Measurements from ENCODE around the gene GFPT2. TPM values are rescaled to one million over a fixed set of nuclear protein-coding genes. Genes with fewer than 3 reads are reported as not detected.

GFPT2 gene
- total RNA-seq, 2 experiments from 2014 or later = 0.15 to 0.37 TPM

GRCh38 chr5:180330810-180331646 is 22.1 kb downstream of the GFPT2 start:
- no peak for DNase-seq
- ATAC-seq = no peak
- peaks cover 3% of the 10 kb centered on the region for H3K4me1 Mint-ChIP-seq
- H3K4me3 Mint-ChIP-seq = no peak overlapping the region
- CTCF ChIA-PET = interaction anchor here (0.9 to 5.3 kb wide), 4 partner anchors 12 to 140 kb away, joined by 4 to 95 read pairs (median 38); partner anchors contain the start of gene MAPK9
- H3K27me3 Mint-ChIP-seq = peaks cover 12% of the 10 kb centered on the region
- no peaks in the 10 kb centered on the region for H3K36me3 Mint-ChIP-seq
- no peaks in the 10 kb centered on the region for H3K9me3 Mint-ChIP-seq (ENCODE audit: low read depth)
- no peak overlapping the region for H3K27ac Mint-ChIP-seq

DNA sequence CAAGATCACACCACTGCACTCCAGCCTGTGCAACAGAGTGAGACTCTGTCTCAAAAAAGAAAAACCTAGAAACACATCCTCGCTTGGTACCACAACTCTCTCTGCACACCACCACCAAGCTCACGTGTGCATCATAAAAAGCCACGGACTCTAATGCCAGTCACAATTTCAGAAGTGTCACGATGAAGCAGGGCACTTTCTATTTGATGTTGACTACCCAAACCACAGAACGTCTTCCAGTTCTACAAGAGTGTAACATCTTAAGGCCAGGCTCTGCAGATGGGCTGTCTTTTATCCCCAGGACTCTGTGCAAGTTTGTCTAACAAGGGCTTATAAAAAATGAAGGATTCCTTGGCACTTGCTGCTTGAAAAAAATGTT is 22.9 kb downstream of the GFPT2 start:
- no peak for DNase-seq
- H3K4me1 Mint-ChIP-seq = peaks cover 3% of the 10 kb centered on the region
- no peak for ATAC-seq
- no peaks in the 10 kb centered on the region for H3K9me3 Mint-ChIP-seq (ENCODE audit: low read depth)
- H3K4me3 Mint-ChIP-seq = no peak overlapping the region
- no peaks in the 10 kb centered on the region for H3K36me3 Mint-ChIP-seq
- no peak overlapping the region for H3K27ac Mint-ChIP-seq
- CTCF ChIA-PET = interaction anchor here (3.4 to 5.3 kb wide), 3 partner anchors 11 to 37 kb away, joined by 18 to 95 read pairs (median 58); partner anchors contain the start of gene MAPK9
- H3K27me3 Mint-ChIP-seq = peaks cover 14% of the 10 kb centered on the region

DNA sequence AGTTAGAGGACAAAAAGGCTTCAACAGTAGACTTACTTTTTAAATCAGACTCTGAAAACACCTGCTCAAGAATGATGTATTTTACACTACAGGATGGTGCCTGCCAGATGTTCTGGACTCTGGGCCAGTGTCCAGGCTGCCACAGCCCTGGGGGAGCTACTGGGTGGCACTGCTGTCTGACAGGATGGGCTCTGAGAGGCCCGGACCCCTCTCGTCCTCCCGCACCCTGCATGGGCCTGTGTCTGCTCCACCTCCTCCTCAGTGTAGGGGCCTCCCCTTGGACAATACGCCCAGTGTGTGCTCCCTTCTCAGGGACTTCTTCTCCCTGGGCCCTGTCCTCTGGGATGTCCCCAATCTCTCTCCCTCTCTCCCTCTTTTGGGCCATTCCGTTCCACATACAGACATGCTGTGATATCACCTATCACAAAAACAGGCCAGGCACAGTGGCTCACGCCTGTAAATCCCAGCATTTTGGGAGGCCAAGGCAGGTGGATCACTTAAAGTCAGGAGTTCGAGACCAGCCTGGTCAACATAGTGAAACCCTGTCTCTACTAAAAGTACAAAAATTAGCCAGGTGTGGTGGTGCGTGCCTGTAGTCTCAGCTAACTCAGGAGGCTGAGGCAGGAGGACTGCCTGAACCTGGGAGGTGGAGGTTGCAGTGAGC is 23.4 kb downstream of the GFPT2 start:
- no peak overlapping the region for H3K4me3 Mint-ChIP-seq
- H3K4me1 Mint-ChIP-seq = peaks cover 3% of the 10 kb centered on the region
- CTCF ChIA-PET = interaction anchor here (1.0 to 5.3 kb wide), 8 partner anchors 10 to 189 kb away, joined by 3 to 95 read pairs (median 15); partner anchors contain the start of genes MAPK9 and RASGEF1C
- no peaks in the 10 kb centered on the region for H3K9me3 Mint-ChIP-seq (ENCODE audit: low read depth)
- ATAC-seq = no peak
- H3K27me3 Mint-ChIP-seq = peaks cover 14% of the 10 kb centered on the region
- no peak overlapping the region for H3K27ac Mint-ChIP-seq
- no peak for DNase-seq
- no peaks in the 10 kb centered on the region for H3K36me3 Mint-ChIP-seq

DNA sequence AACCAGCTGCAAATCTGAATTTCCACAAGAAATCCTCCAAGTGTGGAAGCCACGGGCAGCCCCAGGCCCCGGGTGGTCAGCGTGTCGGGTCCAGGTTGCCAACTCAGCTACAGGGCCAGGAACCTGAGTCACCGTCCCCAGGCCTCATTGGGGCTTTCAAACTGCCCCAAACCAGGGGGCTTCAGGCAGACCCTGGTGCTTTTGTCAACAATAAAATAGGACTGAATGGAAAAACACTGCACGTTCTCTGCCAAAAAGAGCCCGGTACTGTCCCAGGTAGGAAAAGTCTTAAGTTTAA is 24.0 kb downstream of the GFPT2 start:
- ATAC-seq (no peak), DNase-seq (no peak)
- Mint-ChIP-seq H3K9me3 (ENCODE audit: low read depth) (no peaks in the 10 kb centered on the region), H3K4me1 (peaks cover 3% of the 10 kb centered on the region), H3K27me3 (peaks cover 14% of the 10 kb centered on the region), H3K36me3 (no peaks in the 10 kb centered on the region), H3K4me3 (no peak overlapping the region), H3K27ac (no peak overlapping the region)
- CTCF ChIA-PET = interaction anchor here (0.6 to 5.3 kb wide), 35 partner anchors 8 to 409 kb away, joined by 3 to 95 read pairs (median 4); partner anchors contain the start of genes MAPK9 and RASGEF1C

- H3K9me3 Mint-ChIP-seq (ENCODE audit: low read depth) = no peaks in the 10 kb centered on the region
- no peak overlapping the region for H3K4me3 Mint-ChIP-seq
- peaks cover 3% of the 10 kb centered on the region for H3K4me1 Mint-ChIP-seq
- CTCF ChIA-PET = interaction anchor here (0.5 to 5.3 kb wide), 36 partner anchors 9 to 408 kb away, joined by 3 to 95 read pairs (median 4); partner anchors contain the start of genes MAPK9 and RASGEF1C
- peak; percentile 88 for DNase-seq
- no peak overlapping the region for H3K27ac Mint-ChIP-seq
- peaks cover 14% of the 10 kb centered on the region for H3K27me3 Mint-ChIP-seq
- peak; percentile 96 for ATAC-seq
- no peaks in the 10 kb centered on the region for H3K36me3 Mint-ChIP-seq
Observed at GRCh38 chr5:180328296-180329137, 24.6 kb downstream of the GFPT2 start.

DNA sequence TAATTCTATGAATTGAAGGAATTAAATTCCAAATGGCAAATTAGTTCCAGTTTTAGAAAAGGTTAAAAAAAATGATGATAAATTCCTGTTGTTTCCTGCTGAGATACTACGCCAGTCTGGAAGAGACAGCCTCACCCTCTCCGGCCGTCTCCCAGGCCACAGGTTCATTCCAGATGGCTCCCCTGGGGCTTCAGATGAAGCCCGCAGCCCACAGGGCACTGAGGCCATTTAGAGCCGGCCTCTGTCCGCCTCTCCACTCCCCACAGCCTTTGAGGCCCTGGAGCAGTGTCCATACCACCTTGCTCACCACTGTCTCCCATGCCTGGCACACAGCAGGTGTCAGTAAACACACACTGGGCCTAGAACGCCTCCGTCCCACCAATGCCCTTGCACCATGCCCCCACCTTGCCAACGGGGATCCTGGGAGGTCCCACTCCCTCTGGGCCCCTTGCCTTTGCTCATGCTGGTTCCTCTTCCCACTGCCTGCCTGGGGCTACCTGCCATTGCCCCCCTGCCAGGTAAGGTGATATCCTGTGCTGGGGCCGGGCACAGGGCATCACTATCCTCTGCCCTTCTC is 26.1 kb downstream of the GFPT2 start:
- H3K4me3 Mint-ChIP-seq = no peak overlapping the region
- no peaks in the 10 kb centered on the region for H3K36me3 Mint-ChIP-seq
- CTCF ChIA-PET = interaction anchor here (1.6 to 5.3 kb wide), 4 partner anchors 8 to 34 kb away, joined by 5 to 95 read pairs (median 13); partner anchors contain the start of gene MAPK9
- DNase-seq (no peak), ATAC-seq (no peak)
- H3K27ac Mint-ChIP-seq = no peak overlapping the region
- no peaks in the 10 kb centered on the region for H3K9me3 Mint-ChIP-seq (ENCODE audit: low read depth)
- peaks cover 3% of the 10 kb centered on the region for H3K4me1 Mint-ChIP-seq
- H3K27me3 Mint-ChIP-seq = peaks cover 14% of the 10 kb centered on the region

DNA sequence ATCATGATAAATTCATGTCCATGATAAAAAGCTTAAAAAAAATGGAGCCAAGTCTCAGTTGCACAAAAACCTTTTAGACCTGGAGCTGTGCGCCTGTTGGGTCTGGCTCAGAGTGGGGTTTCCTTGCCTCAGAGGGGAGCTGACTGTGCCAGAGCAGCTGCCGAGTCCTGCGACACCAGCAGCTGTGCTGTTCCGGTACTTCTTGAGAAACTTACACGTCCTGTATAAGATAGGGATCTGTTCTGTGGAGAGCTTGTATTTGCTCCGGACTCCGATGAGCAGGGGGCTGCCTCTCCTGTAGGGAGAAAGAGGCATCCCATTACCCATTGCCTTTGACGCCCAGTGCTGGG is 28.6 kb downstream of the GFPT2 start:
- no peaks in the 10 kb centered on the region for H3K36me3 Mint-ChIP-seq
- no peak overlapping the region for H3K4me3 Mint-ChIP-seq
- ATAC-seq (no peak), DNase-seq (no peak)
- no peaks in the 10 kb centered on the region for H3K9me3 Mint-ChIP-seq (ENCODE audit: low read depth)
- CTCF ChIA-PET = interaction anchor here (1.7 to 3.0 kb wide), 2 partner anchors 9 to 32 kb away, joined by 8 to 9 read pairs; partner anchors contain the start of gene MAPK9
- peaks cover 5% of the 10 kb centered on the region for H3K27me3 Mint-ChIP-seq
- no peak overlapping the region for H3K27ac Mint-ChIP-seq
- H3K4me1 Mint-ChIP-seq = no peaks in the 10 kb centered on the region

GRCh38 chr5:180323941-180324600 is 29.1 kb downstream of the GFPT2 start:
- DNase-seq (no peak), ATAC-seq (no peak)
- H3K4me1 Mint-ChIP-seq = no peaks in the 10 kb centered on the region
- CTCF ChIA-PET = interaction anchor here (1.7 to 3.0 kb wide), 2 partner anchors 8 to 32 kb away, joined by 8 to 9 read pairs; partner anchors contain the start of gene MAPK9
- no peaks in the 10 kb centered on the region for H3K36me3 Mint-ChIP-seq
- H3K27me3 Mint-ChIP-seq = peaks cover 5% of the 10 kb centered on the region
- H3K27ac Mint-ChIP-seq = no peak overlapping the region
- no peaks in the 10 kb centered on the region for H3K9me3 Mint-ChIP-seq (ENCODE audit: low read depth)
- no peak overlapping the region for H3K4me3 Mint-ChIP-seq

- ATAC-seq (no peak), DNase-seq (no peak)
- Mint-ChIP-seq H3K27me3 (peaks cover 5% of the 10 kb centered on the region), H3K27ac (no peak overlapping the region), H3K9me3 (ENCODE audit: low read depth) (no peaks in the 10 kb centered on the region), H3K36me3 (no peaks in the 10 kb centered on the region), H3K4me3 (no peak overlapping the region), H3K4me1 (no peaks in the 10 kb centered on the region)
- CTCF ChIA-PET = no interaction called here
Observed at GRCh38 chr5:180323160-180323559, 30.0 kb downstream of the GFPT2 start.

GRCh38 chr5:180318456-180319089 is 34.6 kb downstream of the GFPT2 start:
- H3K36me3 Mint-ChIP-seq = no peaks in the 10 kb centered on the region
- DNase-seq (no peak), ATAC-seq (no peak)
- H3K27me3 Mint-ChIP-seq = no peaks in the 10 kb centered on the region
- H3K27ac Mint-ChIP-seq = no peak overlapping the region
- H3K9me3 Mint-ChIP-seq (ENCODE audit: low read depth) = no peaks in the 10 kb centered on the region
- CTCF ChIA-PET = interaction anchor here (0.9 to 2.9 kb wide), 6 partner anchors 8 to 153 kb away, joined by 3 to 18 read pairs (median 4); no protein-coding TSS in a partner anchor
- H3K4me1 Mint-ChIP-seq = peaks cover 4% of the 10 kb centered on the region
- H3K4me3 Mint-ChIP-seq = no peak overlapping the region

GRCh38 chr5:180316586-180316985 is 36.5 kb downstream of the GFPT2 start:
- Mint-ChIP-seq H3K9me3 (ENCODE audit: low read depth) (no peaks in the 10 kb centered on the region), H3K4me1 (peaks cover 4% of the 10 kb centered on the region)
- ATAC-seq = no peak

DNA sequence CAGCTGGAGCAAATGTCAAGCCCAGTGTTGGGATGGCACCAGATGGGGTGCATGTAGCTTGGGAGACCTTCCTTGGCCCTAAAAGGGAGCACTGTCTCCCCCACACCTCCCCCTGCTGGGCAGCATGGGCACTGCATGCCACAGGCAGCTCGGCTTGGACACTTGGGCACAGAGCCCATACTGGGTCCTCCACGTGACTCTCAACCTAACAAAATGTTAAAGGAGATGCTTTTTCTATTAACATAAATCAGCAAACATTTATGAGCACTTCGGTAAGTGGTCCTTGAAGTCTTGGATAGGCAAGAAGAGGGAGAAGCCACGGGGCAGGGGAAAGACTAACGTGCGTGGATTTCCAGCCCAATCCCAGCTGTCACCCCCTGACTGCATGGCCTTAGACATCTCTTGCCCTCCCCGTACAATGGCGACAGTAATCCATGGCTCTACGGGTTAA is 37.3 kb downstream of the GFPT2 start:
- no peak overlapping the region for H3K4me3 Mint-ChIP-seq
- ATAC-seq = peak; percentile 52
- no peak overlapping the region for H3K27ac Mint-ChIP-seq
- peaks cover 4% of the 10 kb centered on the region for H3K4me1 Mint-ChIP-seq
- H3K27me3 Mint-ChIP-seq = no peaks in the 10 kb centered on the region
- DNase-seq = peak; percentile 77
- CTCF ChIA-PET = interaction anchor here (0.8 to 5.3 kb wide), 24 partner anchors 8 to 337 kb away, joined by 3 to 147 read pairs (median 4); partner anchors contain the start of gene MAPK9
- H3K36me3 Mint-ChIP-seq = no peaks in the 10 kb centered on the region
- H3K9me3 Mint-ChIP-seq (ENCODE audit: low read depth) = no peaks in the 10 kb centered on the region

More at GRCh38 chr5:180316586-180316985, 36.5 kb downstream of the GFPT2 start:
- Mint-ChIP-seq H3K36me3 (no peaks in the 10 kb centered on the region), H3K27ac (no peak overlapping the region), H3K27me3 (no peaks in the 10 kb centered on the region), H3K4me3 (no peak overlapping the region)
- CTCF ChIA-PET = interaction anchor here (1.1 to 5.3 kb wide), 11 partner anchors 10 to 288 kb away, joined by 3 to 147 read pairs (median 6); partner anchors contain the start of gene MAPK9
- DNase-seq = no peak

All from activated CD8-positive, alpha-beta memory T cell treated with anti-CD3 and anti-CD28 coated beads, Interleukin-2, amount 10 ng/mL, durations not matched to agents 7 days and 5 days (primary cell).